Smooth muscle cell (in vitro differentiated cells): ENCODE measurements around the gene DHX58. TPM values are rescaled to one million over a fixed set of nuclear protein-coding genes. Genes with fewer than 3 reads are reported as not detected.
A peak's percentile ranks its signal among the peaks of the same experiment; 100 is the strongest.

Experiments
- DNase-seq: peaks from one replicate; lab custom pipeline; 2025; ENCODE audit not compliant: unreplicated experiment; lab: John Stamatoyannopoulos, UW
- H2AFZ ChIP-seq: fragments of 200-600 bp; sonication (generic); 2 replicates; pipeline ENCODE4 v1.6.0; 2016; ENCODE audit warnings: antibody characterized with exemption, low read depth, mild to moderate bottlenecking
- H3F3A ChIP-seq: fragments of 200-600 bp; sonication (generic); 2 replicates; pipeline ENCODE4 v1.6.0; 2017; ENCODE audit warnings: antibody characterized with exemption, low read depth
- H3K27ac ChIP-seq: fragments of 200-600 bp; sonication (generic); 2 replicates; pipeline ENCODE4 v1.5.1; 2016; ENCODE audit warnings: low read depth, mild to moderate bottlenecking
- H3K27me3 ChIP-seq: fragments of 200-600 bp; sonication (generic); 2 replicates; pipeline ENCODE4 v1.6.1; 2016; ENCODE audit warnings: low read depth, mild to moderate bottlenecking
- H3K36me3 ChIP-seq: fragments of 200-600 bp; sonication (generic); 2 replicates; pipeline ENCODE4 v1.5.1; 2016; ENCODE audit warnings: low read depth
- H3K4me1 ChIP-seq: fragments of 200-600 bp; sonication (generic); 2 replicates; pipeline ENCODE4 v1.5.1; 2016; ENCODE audit warnings: low read depth
- H3K4me2 ChIP-seq: fragments of 200-600 bp; sonication (generic); 2 replicates; pipeline ENCODE4 v1.6.0; 2016; ENCODE audit warnings: mild to moderate bottlenecking
- H3K4me3 ChIP-seq: fragments of 200-600 bp; sonication (generic); 2 replicates; pipeline ENCODE4 v1.5.1; 2016; ENCODE audit warnings: mild to moderate bottlenecking
- H3K79me2 ChIP-seq: fragments of 200-600 bp; sonication (generic); 2 replicates; pipeline ENCODE4 v1.6.0; 2016; ENCODE audit warnings: low read depth, mild to moderate bottlenecking
- H3K9ac ChIP-seq: fragments of 200-600 bp; sonication (generic); 2 replicates; pipeline ENCODE4 v1.6.0; 2016; ENCODE audit warnings: low read depth
- H3K9me3 ChIP-seq: fragments of 200-600 bp; sonication (generic); replicated peaks from 2 replicates; pipeline ENCODE4 v1.5.1; 2016; ENCODE audit warnings: low read depth
- H4K20me1 ChIP-seq: fragments of 200-600 bp; sonication (generic); 2 replicates; pipeline ENCODE4 v1.6.0; 2016; ENCODE audit warnings: low read depth
- WGBS: methylation state at CpG from one replicate; pipeline ENCODE4 v1.1.7; 2016; ENCODE audit warnings: low lambda C conversion rate; 5-methylcytosine and 5-hydroxymethylcytosine counted together
- polyA plus RNA-seq: library from polyadenylated mRNA; unstranded; fragments of >200 nt; fragmentation: Nextera tagmentation; extraction: Ambion mirVana; gene quantifications from 2 replicates; pipeline ENCODE4 v1.2.1, GENCODE V29; 2016
- total RNA-seq: library from RNA; depleted of rRNA; stranded (reverse); fragments of >200 nt; gene quantifications from 2 replicates; pipeline ENCODE4 v1.2.3, GENCODE V29; 2014
- TF ChIP-seq, protein P1 (sequence below): fragments of 200-600 bp; sonication (generic); IDR thresholded peaks from 2 replicates; pipeline ENCODE4 v1.5.1; 2017; ENCODE audit warnings: borderline replicate concordance, mild to moderate bottlenecking, antibody characterized with exemption; ENCODE audit not compliant: insufficient read depth, poor library complexity, severe bottlenecking

The DHX58 gene
- total and polyA plus RNA-seq, 2 experiments from 2014 or later = 1.0 TPM; not detected in 1

- H3K4me1 ChIP-seq = peaks cover 3% of the 10 kb centered on the region
- TF ChIP-seq, protein P1, sequence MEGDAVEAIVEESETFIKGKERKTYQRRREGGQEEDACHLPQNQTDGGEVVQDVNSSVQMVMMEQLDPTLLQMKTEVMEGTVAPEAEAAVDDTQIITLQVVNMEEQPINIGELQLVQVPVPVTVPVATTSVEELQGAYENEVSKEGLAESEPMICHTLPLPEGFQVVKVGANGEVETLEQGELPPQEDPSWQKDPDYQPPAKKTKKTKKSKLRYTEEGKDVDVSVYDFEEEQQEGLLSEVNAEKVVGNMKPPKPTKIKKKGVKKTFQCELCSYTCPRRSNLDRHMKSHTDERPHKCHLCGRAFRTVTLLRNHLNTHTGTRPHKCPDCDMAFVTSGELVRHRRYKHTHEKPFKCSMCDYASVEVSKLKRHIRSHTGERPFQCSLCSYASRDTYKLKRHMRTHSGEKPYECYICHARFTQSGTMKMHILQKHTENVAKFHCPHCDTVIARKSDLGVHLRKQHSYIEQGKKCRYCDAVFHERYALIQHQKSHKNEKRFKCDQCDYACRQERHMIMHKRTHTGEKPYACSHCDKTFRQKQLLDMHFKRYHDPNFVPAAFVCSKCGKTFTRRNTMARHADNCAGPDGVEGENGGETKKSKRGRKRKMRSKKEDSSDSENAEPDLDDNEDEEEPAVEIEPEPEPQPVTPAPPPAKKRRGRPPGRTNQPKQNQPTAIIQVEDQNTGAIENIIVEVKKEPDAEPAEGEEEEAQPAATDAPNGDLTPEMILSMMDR = peak; percentile 33
- DNase-seq = no peak
- no peak overlapping the region for H3K4me3 ChIP-seq
- H2AFZ ChIP-seq = no peak overlapping the region
- H3K4me2 ChIP-seq = no peak overlapping the region
- no peaks in the 10 kb centered on the region for H4K20me1 ChIP-seq
- H3K27me3 ChIP-seq = no peaks in the 10 kb centered on the region
- H3K36me3 ChIP-seq = no peaks in the 10 kb centered on the region
- WGBS = 91% methylated on average over 2 of the region's 2 CpGs
- no peaks in the 10 kb centered on the region for H3F3A ChIP-seq
- H3K79me2 ChIP-seq = no peaks in the 10 kb centered on the region
- no peak overlapping the region for H3K9ac ChIP-seq
- H3K27ac ChIP-seq = no peak overlapping the region
- no peaks in the 10 kb centered on the region for H3K9me3 ChIP-seq
Observed at GRCh38 chr17:42118545-42118944, 6.0 kb upstream of the DHX58 start.

GRCh38 chr17:42118126-42118510 lies 5.6 kb upstream of the DHX58 start:
- Histone ChIP-seq H3K36me3 (no peaks in the 10 kb centered on the region), H4K20me1 (no peaks in the 10 kb centered on the region), H3K4me2 (no peak overlapping the region), H3K4me3 (no peak overlapping the region), H3K9ac (no peak overlapping the region), H3K9me3 (no peaks in the 10 kb centered on the region), H3K27me3 (no peaks in the 10 kb centered on the region), H3K27ac (no peak overlapping the region), H3K79me2 (no peaks in the 10 kb centered on the region), H2AFZ (no peak overlapping the region), H3F3A (no peaks in the 10 kb centered on the region), H3K4me1 (peaks cover 3% of the 10 kb centered on the region)
- DNase-seq = no peak
- TF ChIP-seq, protein P1 = no peak
- WGBS = 95% methylated on average over 3 of the region's 4 CpGs

DNA sequence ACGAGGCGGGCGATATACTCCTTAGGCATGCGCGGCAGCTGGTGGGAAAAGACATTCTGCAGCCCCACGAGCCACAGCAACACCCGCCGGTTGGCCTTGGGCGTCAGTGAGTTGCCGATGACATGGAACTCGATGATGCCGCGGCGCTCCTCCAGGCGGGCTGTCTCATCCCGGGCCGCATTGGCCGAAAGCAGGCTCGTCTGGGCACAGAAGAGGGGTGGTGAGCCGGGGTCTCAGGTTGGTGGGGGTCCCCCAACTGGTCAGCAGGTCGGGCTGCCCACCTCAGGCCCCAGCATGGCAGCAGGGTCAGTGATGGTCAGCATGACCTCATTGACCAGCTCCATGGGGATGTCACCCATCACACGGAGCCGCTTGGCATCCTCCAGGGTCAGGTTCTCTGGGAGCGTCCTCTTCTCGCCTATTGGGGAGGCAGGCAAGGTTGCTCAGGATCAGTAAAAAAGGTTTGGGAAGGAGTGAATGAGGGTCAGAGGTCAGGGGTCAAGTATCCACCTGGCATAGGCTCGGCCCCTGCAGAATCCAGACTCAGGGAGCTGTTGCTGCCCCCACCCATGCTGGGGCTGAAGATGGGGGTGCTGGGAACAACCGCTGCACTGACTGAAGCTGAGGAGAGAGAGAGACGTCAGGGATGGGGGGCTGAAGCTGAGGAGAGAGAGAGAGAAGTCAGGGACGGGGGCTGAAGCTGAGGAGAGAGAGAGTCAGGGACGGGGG lies 5.0 kb upstream of the DHX58 start:
- no peak overlapping the region for H3K4me3 ChIP-seq
- H3K4me2 ChIP-seq = no peak overlapping the region
- DNase-seq = no peak
- WGBS = 94% methylated on average over 29 of the region's 30 CpGs
- H3K36me3 ChIP-seq = no peaks in the 10 kb centered on the region
- H3K79me2 ChIP-seq = no peaks in the 10 kb centered on the region
- no peaks in the 10 kb centered on the region for H3K9me3 ChIP-seq
- H3F3A ChIP-seq = no peaks in the 10 kb centered on the region
- no peaks in the 10 kb centered on the region for H4K20me1 ChIP-seq
- peaks cover 3% of the 10 kb centered on the region for H3K4me1 ChIP-seq
- TF ChIP-seq, protein P1 = no peak
- no peak overlapping the region for H3K9ac ChIP-seq
- H3K27ac ChIP-seq = no peak overlapping the region
- no peak overlapping the region for H2AFZ ChIP-seq
- H3K27me3 ChIP-seq = no peaks in the 10 kb centered on the region
